ENCODE results near the gene KIAA1671.

KIAA1671 gene

GRCh38 chr22:25069758-25070481 lies 117.4 kb downstream of the KIAA1671 start:
- no peak for DNase-seq

GRCh38 chr22:25070956-25071355 lies 118.4 kb downstream of the KIAA1671 start:
- DNase-seq: no peak

- DNase-seq: no peak
Observed at GRCh38 chr22:25071720-25072119, 119.2 kb downstream of the KIAA1671 start.

- DNase-seq: no peak
Observed at GRCh38 chr22:25072406-25072805, 119.9 kb downstream of the KIAA1671 start.

GRCh38 chr22:25076336-25076735 lies 123.8 kb downstream of the KIAA1671 start:
- no peak for DNase-seq

GRCh38 chr22:25077056-25077455 lies 124.5 kb downstream of the KIAA1671 start:
- DNase-seq: no peak

- DNase-seq: no peak
Observed at GRCh38 chr22:25077964-25078363, 125.4 kb downstream of the KIAA1671 start.

GRCh38 chr22:25078591-25078990 lies 126.1 kb downstream of the KIAA1671 start:
- no peak for DNase-seq

- no peak for DNase-seq
Observed at GRCh38 chr22:25080855-25081254, 128.3 kb downstream of the KIAA1671 start.

- no peak for DNase-seq
Observed at GRCh38 chr22:25081409-25081824, 128.9 kb downstream of the KIAA1671 start.

- DNase-seq: no peak
Observed at GRCh38 chr22:25082096-25082495, 129.6 kb downstream of the KIAA1671 start.

GRCh38 chr22:25083056-25083806 lies 130.7 kb downstream of the KIAA1671 start:
- DNase-seq: no peak

GRCh38 chr22:25083807-25084200 lies 131.3 kb downstream of the KIAA1671 start:
- DNase-seq: no peak

GRCh38 chr22:25084405-25085107 lies 132.0 kb downstream of the KIAA1671 start:
- no peak for DNase-seq

- DNase-seq: no peak
Observed at GRCh38 chr22:25085156-25085555, 132.6 kb downstream of the KIAA1671 start.

- no peak for DNase-seq
Observed at GRCh38 chr22:25085930-25086901, 133.7 kb downstream of the KIAA1671 start.

- no peak for DNase-seq
Observed at GRCh38 chr22:25086902-25087282, 134.4 kb downstream of the KIAA1671 start.

GRCh38 chr22:25090225-25090890 lies 137.8 kb downstream of the KIAA1671 start:
- no peak for DNase-seq

GRCh38 chr22:25091458-25091857 lies 138.9 kb downstream of the KIAA1671 start:
- no peak for DNase-seq

- DNase-seq: no peak
Observed at GRCh38 chr22:25092119-25092518, 139.6 kb downstream of the KIAA1671 start.

GRCh38 chr22:25094579-25094978 lies 142.1 kb downstream of the KIAA1671 start:
- no peak for DNase-seq

- no peak for DNase-seq
Observed at GRCh38 chr22:25095869-25096268, 143.4 kb downstream of the KIAA1671 start.

Data from amniotic stem cell (primary cell).